ENCODE data around the gene RBM20. TPM values are rescaled to one million over a fixed set of nuclear protein-coding genes. Genes with fewer than 3 reads are reported as not detected.
A peak's percentile ranks its signal among the peaks of the same experiment; 100 is the strongest.

The RBM20 gene
- total and polyA plus RNA-seq, 5 donors from 2014 or later: 0.15 to 0.72 TPM; not detected in 3

DNA sequence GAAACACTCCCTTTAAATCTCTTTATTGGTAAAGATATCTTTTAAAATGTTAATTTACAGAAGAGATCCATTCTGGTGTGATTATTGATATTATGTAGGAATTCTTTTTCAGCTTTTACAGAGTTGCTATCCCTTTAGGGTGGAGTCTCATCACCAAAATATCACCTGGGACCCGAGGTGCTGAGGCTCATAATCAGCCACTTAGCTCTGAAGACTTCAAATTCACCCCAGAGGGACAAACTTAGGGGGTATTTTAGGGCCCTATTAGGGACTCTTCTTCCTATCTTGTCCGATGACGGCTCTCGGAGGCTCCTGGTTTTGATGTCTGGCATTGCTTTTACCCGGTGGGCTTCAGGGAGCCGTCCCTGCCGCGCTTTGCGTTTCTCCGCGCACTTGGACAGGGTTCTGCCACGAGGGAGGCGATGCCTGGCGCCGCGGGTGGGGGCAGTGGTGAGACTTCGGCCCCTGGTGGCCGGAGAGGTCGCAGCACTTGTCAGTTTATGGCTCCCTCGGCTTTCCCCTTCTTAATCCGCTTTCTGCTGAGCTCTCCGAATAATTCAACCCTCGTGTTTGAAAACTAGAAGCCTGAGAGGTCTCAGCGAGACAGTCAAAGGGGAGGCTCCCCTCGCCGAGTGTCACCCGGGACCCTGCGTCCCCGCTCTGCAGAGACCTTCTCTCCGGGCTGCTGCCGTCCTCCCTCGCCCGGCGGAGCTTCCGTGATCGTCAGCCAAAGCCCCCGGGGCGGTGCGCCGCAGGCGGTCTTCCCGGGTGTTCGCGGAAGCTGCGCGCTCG lies 27.8 kb downstream of the RBM20 start:
- no peaks in the 10 kb centered on the region for H3K36me3 ChIP-seq (ENCODE audit: control insufficient read depth, insufficient read depth, low read length)
- Mint-ChIP-seq H3K9me3 (peaks cover 0 to 2% (median 0%) of the 10 kb centered on the region in 7 donors), H3K27ac (peak overlapping the region in 2 of 3 donors; percentile 39 to 79), H3K27me3 (peaks cover 76% of the 10 kb centered on the region), H3K4me3 (peak overlapping the region; percentile 32 to 91 (median 88)), H3K36me3 (no peaks in the 10 kb centered on the region), H3K4me1 (peaks cover 0 to 12% (median 5%) of the 10 kb centered on the region in 4 donors)
- ATAC-seq (ENCODE audit: low read depth in 2 of 2): peak; percentile 80
- H3K27me3 ChIP-seq (ENCODE audit: control insufficient read depth, insufficient read depth, low read length): peaks cover 20% of the 10 kb centered on the region
- no peak overlapping the region for H3K27ac ChIP-seq (ENCODE audit: insufficient read depth, low read length, poor library complexity, severe bottlenecking)
- peaks cover 10% of the 10 kb centered on the region for H3K4me1 ChIP-seq (ENCODE audit: control insufficient read depth, insufficient read depth, low read length, poor library complexity, severe bottlenecking)
- peak; percentile 24 to 73 (median 43) for DNase-seq
- no peaks in the 10 kb centered on the region for H3K9me3 ChIP-seq (ENCODE audit: control insufficient read depth in 2 of 2, low read length in 2 of 2)
- H3K4me3 ChIP-seq (ENCODE audit: low read depth, low read length): peak overlapping the region; percentile 70

DNA sequence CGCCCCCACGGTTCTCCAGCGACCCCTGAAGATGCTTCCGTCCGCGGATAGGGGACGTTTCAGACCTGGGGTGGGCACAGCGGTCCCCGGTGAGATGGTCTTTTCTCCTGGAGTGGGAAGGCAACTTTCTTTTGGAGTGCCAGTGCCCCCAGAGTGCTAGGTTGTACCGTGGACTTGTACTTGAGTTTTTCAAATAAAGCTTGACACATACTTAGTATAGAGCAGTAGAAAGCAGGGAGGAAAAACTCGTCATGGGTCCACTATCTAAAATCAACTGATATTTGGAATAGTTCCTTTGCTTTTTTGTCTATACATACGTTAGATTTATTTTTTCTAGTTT lies 28.4 kb downstream of the RBM20 start:
- no peak for DNase-seq
- ATAC-seq (ENCODE audit: low read depth in 2 of 2): peak; percentile 12 to 25
- Histone ChIP-seq H3K4me3 (ENCODE audit: low read depth, low read length) (peak overlapping the region; percentile 70), H3K27me3 (ENCODE audit: control insufficient read depth, insufficient read depth, low read length) (peaks cover 16% of the 10 kb centered on the region), H3K9me3 (ENCODE audit: control insufficient read depth in 2 of 2, low read length in 2 of 2) (no peaks in the 10 kb centered on the region), H3K4me1 (ENCODE audit: control insufficient read depth, insufficient read depth, low read length, poor library complexity, severe bottlenecking) (peaks cover 10% of the 10 kb centered on the region), H3K27ac (ENCODE audit: insufficient read depth, low read length, poor library complexity, severe bottlenecking) (no peak overlapping the region), H3K36me3 (ENCODE audit: control insufficient read depth, insufficient read depth, low read length) (no peaks in the 10 kb centered on the region)
- peaks cover 0 to 2% (median 0%) of the 10 kb centered on the region in 7 donors for H3K9me3 Mint-ChIP-seq
- no peaks in the 10 kb centered on the region for H3K36me3 Mint-ChIP-seq
- H3K4me1 Mint-ChIP-seq: peaks cover 0 to 12% (median 5%) of the 10 kb centered on the region in 4 donors
- peaks cover 71% of the 10 kb centered on the region for H3K27me3 Mint-ChIP-seq
- peak overlapping the region in 2 of 3 donors; percentile 39 to 79 for H3K27ac Mint-ChIP-seq
- peak overlapping the region; percentile 32 to 91 (median 88) for H3K4me3 Mint-ChIP-seq

DNA sequence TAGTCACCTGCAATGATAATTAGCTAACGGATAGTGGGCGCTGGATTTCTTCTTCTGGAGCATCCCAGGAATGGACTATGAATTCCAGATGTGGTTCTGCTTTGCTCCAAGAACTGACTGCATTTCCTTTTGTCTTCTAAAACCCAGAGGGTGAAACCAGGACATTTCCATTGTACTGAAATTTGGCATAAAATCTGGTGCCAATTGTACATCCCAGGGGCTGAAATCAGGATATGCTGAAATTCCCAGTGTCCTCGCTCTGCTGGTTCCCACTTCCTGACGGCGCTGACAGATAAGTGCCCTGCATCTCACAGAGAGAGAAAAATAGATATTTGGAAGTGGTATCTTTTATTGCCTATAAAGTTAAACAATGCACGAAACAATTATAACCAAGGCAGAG lies 31.9 kb downstream of the RBM20 start:
- Histone ChIP-seq H3K4me3 (ENCODE audit: low read depth, low read length) (no peak overlapping the region), H3K27ac (ENCODE audit: insufficient read depth, low read length, poor library complexity, severe bottlenecking) (no peak overlapping the region), H3K36me3 (ENCODE audit: control insufficient read depth, insufficient read depth, low read length) (no peaks in the 10 kb centered on the region), H3K4me1 (ENCODE audit: control insufficient read depth, insufficient read depth, low read length, poor library complexity, severe bottlenecking) (peaks cover 10% of the 10 kb centered on the region), H3K9me3 (ENCODE audit: control insufficient read depth in 2 of 2, low read length in 2 of 2) (no peaks in the 10 kb centered on the region), H3K27me3 (ENCODE audit: control insufficient read depth, insufficient read depth, low read length) (peaks cover 6% of the 10 kb centered on the region)
- Mint-ChIP-seq H3K27ac (no peak overlapping the region), H3K36me3 (no peaks in the 10 kb centered on the region), H3K4me3 (no peak overlapping the region), H3K9me3 (peaks cover 0 to 2% (median 0%) of the 10 kb centered on the region in 7 donors), H3K4me1 (peaks cover 0 to 14% (median 5%) of the 10 kb centered on the region in 4 donors), H3K27me3 (peaks cover 41% of the 10 kb centered on the region)
- no peak for ATAC-seq (ENCODE audit: low read depth in 2 of 2)
- DNase-seq: no peak

DNA sequence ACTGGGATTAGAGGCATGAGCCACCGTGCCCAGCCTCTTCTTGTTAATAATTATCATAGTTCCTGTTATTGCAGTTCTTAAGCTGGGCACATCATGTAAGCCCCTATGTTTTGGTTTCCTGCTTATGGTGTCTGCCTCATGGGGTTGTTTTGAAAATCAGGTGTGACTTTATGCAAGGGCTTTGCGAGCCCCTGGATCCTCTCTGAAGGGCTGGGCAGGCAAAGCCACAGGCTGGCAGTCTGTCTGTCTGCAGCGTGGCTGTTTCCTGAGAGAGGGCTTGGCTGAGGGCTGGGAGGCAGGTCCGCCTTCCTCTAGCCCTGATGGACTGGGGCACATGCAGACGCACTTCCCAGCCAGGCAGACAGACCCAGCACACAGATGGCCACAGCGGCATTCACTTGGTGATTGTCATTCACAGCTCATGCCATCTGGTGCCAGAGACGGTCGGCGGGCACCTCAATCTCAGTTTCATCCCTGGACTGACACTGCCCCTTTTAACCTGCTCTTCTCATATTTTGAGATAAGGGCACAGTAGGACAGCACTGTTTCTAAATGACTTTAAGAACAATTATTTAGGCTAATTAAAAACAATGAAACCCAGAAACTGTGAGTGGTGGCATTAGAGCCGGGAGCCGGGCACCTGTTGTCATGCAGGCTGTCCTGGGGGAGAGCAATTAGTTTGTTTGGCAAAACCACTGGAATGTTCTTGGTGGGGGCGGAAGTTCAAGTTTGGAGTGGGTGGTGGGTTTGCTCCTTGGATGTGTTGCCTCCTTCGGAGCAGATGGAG lies 35.5 kb downstream of the RBM20 start:
- no peaks in the 10 kb centered on the region for H3K36me3 Mint-ChIP-seq
- H3K36me3 ChIP-seq (ENCODE audit: control insufficient read depth, insufficient read depth, low read length): no peaks in the 10 kb centered on the region
- H3K4me3 Mint-ChIP-seq: no peak overlapping the region
- peaks cover 39% of the 10 kb centered on the region for H3K27me3 Mint-ChIP-seq
- H3K27ac ChIP-seq (ENCODE audit: insufficient read depth, low read length, poor library complexity, severe bottlenecking): no peak overlapping the region
- peaks cover 0 to 2% (median 0%) of the 10 kb centered on the region in 4 donors for H3K4me1 Mint-ChIP-seq
- H3K27me3 ChIP-seq (ENCODE audit: control insufficient read depth, insufficient read depth, low read length): peaks cover 1% of the 10 kb centered on the region
- no peak overlapping the region for H3K27ac Mint-ChIP-seq
- DNase-seq (peak in 1 of 3 donors; percentile 19), ATAC-seq (ENCODE audit: low read depth in 2 of 2) (no peak)
- H3K4me3 ChIP-seq (ENCODE audit: low read depth, low read length): no peak overlapping the region
- H3K9me3 Mint-ChIP-seq: no peaks in the 10 kb centered on the region
- H3K4me1 ChIP-seq (ENCODE audit: control insufficient read depth, insufficient read depth, low read length, poor library complexity, severe bottlenecking): no peaks in the 10 kb centered on the region
- no peaks in the 10 kb centered on the region for H3K9me3 ChIP-seq (ENCODE audit: control insufficient read depth in 2 of 2, low read length in 2 of 2)

DNA sequence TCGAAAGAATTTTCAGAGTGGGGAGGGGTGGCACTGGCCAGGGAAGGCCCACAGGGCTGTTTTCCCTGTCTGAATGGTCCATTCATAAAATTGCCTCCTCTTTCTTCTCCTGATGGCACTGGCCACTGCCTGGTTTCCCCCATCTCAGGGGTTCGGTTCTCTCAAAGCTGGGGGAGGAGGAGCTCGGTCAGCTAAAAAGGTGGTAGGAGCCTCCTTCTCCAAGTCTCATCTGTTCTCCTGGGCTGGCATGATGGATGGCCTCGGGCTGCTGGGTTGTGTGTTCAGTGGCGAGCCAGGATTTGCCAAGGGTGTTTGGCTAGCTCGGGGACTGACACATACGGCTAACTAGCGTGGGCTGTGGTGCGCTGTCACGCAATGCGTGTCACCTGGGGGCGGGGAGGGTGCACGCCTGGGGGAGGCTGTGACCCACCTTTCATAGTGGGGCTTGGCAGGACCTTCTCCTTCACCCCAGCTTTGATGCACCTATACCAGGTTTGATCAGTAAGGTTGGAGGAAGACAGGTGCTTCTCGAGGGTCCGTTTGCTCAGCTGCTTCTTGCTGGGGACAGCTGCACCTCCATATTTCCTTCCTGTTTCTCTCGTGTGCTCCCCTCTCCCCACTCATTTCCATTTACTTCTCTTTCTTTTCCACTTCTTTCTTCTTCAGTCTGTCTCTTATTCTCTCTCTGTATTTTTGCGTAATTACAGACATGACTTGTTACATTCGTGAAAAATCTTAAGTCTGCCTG lies 36.3 kb downstream of the RBM20 start:
- H3K4me1 ChIP-seq (ENCODE audit: control insufficient read depth, insufficient read depth, low read length, poor library complexity, severe bottlenecking): no peaks in the 10 kb centered on the region
- no peak for ATAC-seq (ENCODE audit: low read depth in 2 of 2)
- no peaks in the 10 kb centered on the region for H3K9me3 ChIP-seq (ENCODE audit: control insufficient read depth in 2 of 2, low read length in 2 of 2)
- peaks cover 34% of the 10 kb centered on the region for H3K27me3 Mint-ChIP-seq
- H3K4me3 ChIP-seq (ENCODE audit: low read depth, low read length): no peak overlapping the region
- DNase-seq: no peak
- peaks cover 0 to 2% (median 0%) of the 10 kb centered on the region in 4 donors for H3K4me1 Mint-ChIP-seq
- peak overlapping the region in 1 of 4 donors; percentile 14 for H3K4me3 Mint-ChIP-seq
- peaks cover 3% of the 10 kb centered on the region for H3K27me3 ChIP-seq (ENCODE audit: control insufficient read depth, insufficient read depth, low read length)
- H3K36me3 ChIP-seq (ENCODE audit: control insufficient read depth, insufficient read depth, low read length): no peaks in the 10 kb centered on the region
- peaks cover 0 to under 1% (median 0%) of the 10 kb centered on the region in 7 donors for H3K9me3 Mint-ChIP-seq
- peak overlapping the region in 1 of 3 donors; percentile 35 for H3K27ac Mint-ChIP-seq
- no peaks in the 10 kb centered on the region for H3K36me3 Mint-ChIP-seq
- no peak overlapping the region for H3K27ac ChIP-seq (ENCODE audit: insufficient read depth, low read length, poor library complexity, severe bottlenecking)

DNA sequence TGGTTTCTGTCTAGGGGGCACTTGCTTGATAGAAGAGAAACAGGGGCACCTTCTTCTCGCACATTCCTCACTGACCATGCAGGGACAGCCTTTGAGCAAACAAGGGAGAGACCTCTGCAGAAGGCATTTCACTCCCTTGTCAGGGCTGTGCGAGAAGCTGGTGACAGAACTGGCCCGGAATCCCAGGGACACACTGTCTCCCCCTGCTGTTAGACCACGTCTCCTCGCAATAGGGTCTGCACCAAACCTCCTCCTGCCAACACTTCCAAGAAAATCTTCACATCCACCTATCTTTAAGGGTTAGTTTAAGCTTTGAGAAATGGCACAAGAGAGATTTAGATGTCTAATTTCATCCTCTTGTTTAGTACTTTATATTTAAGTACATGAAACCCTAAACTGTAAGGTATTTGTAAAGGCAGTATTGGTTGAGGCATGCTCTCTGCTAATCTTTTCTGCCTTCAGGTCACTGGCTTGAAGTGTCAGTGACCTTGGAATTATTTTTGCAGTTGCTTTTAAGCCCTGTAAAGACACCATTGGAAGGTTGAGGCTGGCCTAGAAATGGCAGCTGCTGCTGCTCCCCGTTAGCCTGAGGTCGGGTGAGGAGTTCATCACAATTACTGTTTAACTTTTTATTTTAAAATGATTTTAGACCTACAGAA lies 37.0 kb downstream of the RBM20 start:
- peaks cover 4% of the 10 kb centered on the region for H3K27me3 ChIP-seq (ENCODE audit: control insufficient read depth, insufficient read depth, low read length)
- peaks cover 29% of the 10 kb centered on the region for H3K27me3 Mint-ChIP-seq
- ATAC-seq (ENCODE audit: low read depth in 2 of 2) (no peak), DNase-seq (peak in 1 of 3 donors; percentile 26)
- no peaks in the 10 kb centered on the region for H3K36me3 Mint-ChIP-seq
- peaks cover 0 to 2% (median 0%) of the 10 kb centered on the region in 7 donors for H3K9me3 Mint-ChIP-seq
- H3K4me1 Mint-ChIP-seq: peaks cover 0 to 2% (median 0%) of the 10 kb centered on the region in 4 donors
- peak overlapping the region in 1 of 4 donors; percentile 14 for H3K4me3 Mint-ChIP-seq
- H3K36me3 ChIP-seq (ENCODE audit: control insufficient read depth, insufficient read depth, low read length): no peaks in the 10 kb centered on the region
- no peaks in the 10 kb centered on the region for H3K9me3 ChIP-seq (ENCODE audit: control insufficient read depth in 2 of 2, low read length in 2 of 2)
- H3K4me1 ChIP-seq (ENCODE audit: control insufficient read depth, insufficient read depth, low read length, poor library complexity, severe bottlenecking): no peaks in the 10 kb centered on the region
- no peak overlapping the region for H3K4me3 ChIP-seq (ENCODE audit: low read depth, low read length)
- H3K27ac Mint-ChIP-seq: peak overlapping the region in 1 of 3 donors; percentile 35
- no peak overlapping the region for H3K27ac ChIP-seq (ENCODE audit: insufficient read depth, low read length, poor library complexity, severe bottlenecking)

DNA sequence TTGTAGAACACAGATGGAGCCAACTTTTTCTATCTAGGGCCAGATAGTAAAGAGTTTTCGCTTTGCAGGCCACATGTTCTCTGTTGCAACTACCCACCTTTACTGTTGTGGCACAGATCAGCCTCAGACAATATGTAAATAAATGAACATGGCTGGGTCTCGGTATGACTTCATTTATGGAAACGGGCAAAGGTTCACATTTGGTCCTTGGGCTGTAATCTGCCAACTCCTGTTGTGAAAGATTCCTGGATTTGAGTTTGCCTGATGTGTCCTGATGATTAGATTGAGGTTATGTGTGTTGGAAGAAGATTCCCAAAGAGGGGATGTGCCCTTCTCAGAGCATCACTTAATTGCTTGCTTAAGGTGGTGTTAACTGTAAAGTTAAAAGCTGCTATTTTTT lies 38.2 kb downstream of the RBM20 start:
- ATAC-seq (ENCODE audit: low read depth in 2 of 2): no peak
- Histone ChIP-seq H3K36me3 (ENCODE audit: control insufficient read depth, insufficient read depth, low read length) (no peaks in the 10 kb centered on the region), H3K4me1 (ENCODE audit: control insufficient read depth, insufficient read depth, low read length, poor library complexity, severe bottlenecking) (no peaks in the 10 kb centered on the region), H3K4me3 (ENCODE audit: low read depth, low read length) (no peak overlapping the region), H3K27ac (ENCODE audit: insufficient read depth, low read length, poor library complexity, severe bottlenecking) (no peak overlapping the region), H3K9me3 (ENCODE audit: control insufficient read depth in 2 of 2, low read length in 2 of 2) (no peaks in the 10 kb centered on the region), H3K27me3 (ENCODE audit: control insufficient read depth, insufficient read depth, low read length) (peaks cover 4% of the 10 kb centered on the region)
- no peak for DNase-seq
- peaks cover 0 to 2% (median 0%) of the 10 kb centered on the region in 7 donors for H3K9me3 Mint-ChIP-seq
- H3K4me1 Mint-ChIP-seq: peaks cover 0 to 2% (median 0%) of the 10 kb centered on the region in 4 donors
- H3K36me3 Mint-ChIP-seq: no peaks in the 10 kb centered on the region
- peaks cover 24% of the 10 kb centered on the region for H3K27me3 Mint-ChIP-seq
- no peak overlapping the region for H3K4me3 Mint-ChIP-seq
- H3K27ac Mint-ChIP-seq: no peak overlapping the region

Measured in CD4-positive, CD25-positive, alpha-beta regulatory T cell (primary cell).